Activated naive CD4-positive, alpha-beta T cell treated with anti-CD3 and anti-CD28 coated beads, Interleukin-2, amount 50 U/mL, for 72 hours (primary cell): Measurements from ENCODE around the gene SLC12A6. TPM values are rescaled to one million over a fixed set of nuclear protein-coding genes. Genes with fewer than 3 reads are reported as not detected.
"Not testable (repeated sequence)": the region's sequence is repeated elsewhere in the genome, so short reads cannot be mapped to it uniquely, and the experiment has no call there.

Source experiments
- ATAC-seq, 2 donors: fragments of 150-1000 bp; cut with Tn5 transposase; 2 replicates each; pipeline ENCODE4 v1.10.0; 2021; ENCODE audit warnings: mild to moderate bottlenecking in 2 of 2, moderate library complexity in 2 of 2
- DNase-seq, 2 donors: peaks; one replicate each; pipeline ENCODE4 v3.0.0; 2021 to 2022; ENCODE audit warnings: low spot score in 2 of 2
- H3K27ac Mint-ChIP-seq, 2 donors: one replicate each; pipeline ENCODE4 v1.8.0; 2022; ENCODE audit warnings: mild to moderate bottlenecking in 2 of 2, mixed read lengths in 2 of 2
- H3K36me3 Mint-ChIP-seq, 2 donors: one replicate each; pipeline ENCODE4 v1.8.0; 2022; ENCODE audit warnings: mixed read lengths in 2 of 2
- H3K9me3 Mint-ChIP-seq, 2 donors: one replicate each; pipeline ENCODE4 v1.8.0; 2022; ENCODE audit warnings: mixed read lengths in 2 of 2
- total RNA-seq, 2 donors: library from RNA; stranded (reverse); gene quantifications; one replicate each; pipeline ENCODE4 v1.2.3, GENCODE V29; 2022

SLC12A6 gene
- total RNA-seq: 10 to 100 TPM; 29.9 to 45.1 TPM

DNA sequence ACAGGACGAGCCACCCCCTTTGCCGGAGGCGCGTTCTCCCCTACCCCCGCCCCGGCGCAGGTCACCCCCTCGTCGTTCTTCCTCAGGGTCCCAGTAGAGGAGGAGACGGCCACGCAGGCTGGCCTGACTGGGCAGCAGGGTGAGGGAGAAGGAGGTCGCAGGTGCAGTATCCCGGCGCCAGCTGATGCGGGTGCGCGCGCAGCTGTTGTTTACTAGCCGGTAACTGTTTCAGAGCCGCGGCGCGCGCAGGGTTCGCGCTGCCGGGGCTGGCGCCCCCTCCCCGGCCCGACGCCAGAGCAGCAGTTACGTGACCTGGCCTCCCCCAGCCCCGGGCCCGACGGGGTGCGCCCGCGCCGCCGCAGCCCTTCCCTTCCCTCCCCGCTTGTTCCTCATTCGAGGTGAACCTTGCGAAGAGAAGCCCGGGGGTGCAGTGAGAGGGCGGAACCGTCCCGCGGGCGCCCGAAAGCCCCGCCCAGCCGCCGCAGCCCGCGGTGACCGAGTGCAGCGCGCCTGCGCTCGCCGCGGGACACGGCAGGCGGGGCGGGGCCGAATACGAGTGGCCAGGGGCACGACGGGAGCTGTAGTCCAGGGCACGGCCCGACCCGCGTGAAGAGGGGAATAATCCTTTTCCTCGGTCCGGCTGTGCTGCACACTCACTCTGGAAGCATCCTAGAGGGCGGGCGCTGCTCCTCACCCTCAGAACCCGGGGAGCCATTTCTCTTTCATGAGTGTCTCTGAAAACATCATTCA is at the start of gene SLC12A6:
TSS of gene SLC12A6 (minus strand) at position 225 of the 750 bp plus-strand sequence. CDS start 1,101 bp downstream, outside the sequence.
- peak within 1 kb of the TSS; percentile 94 to 98 for H3K27ac Mint-ChIP-seq
- ATAC-seq: peak; percentile 81 to 82
- peaks cover 20 to 28% of the 10 kb centered on the region in 2 donors for H3K36me3 Mint-ChIP-seq
- no peaks in the 10 kb centered on the region for H3K9me3 Mint-ChIP-seq
- peak; percentile 91 to 92 for DNase-seq

DNA sequence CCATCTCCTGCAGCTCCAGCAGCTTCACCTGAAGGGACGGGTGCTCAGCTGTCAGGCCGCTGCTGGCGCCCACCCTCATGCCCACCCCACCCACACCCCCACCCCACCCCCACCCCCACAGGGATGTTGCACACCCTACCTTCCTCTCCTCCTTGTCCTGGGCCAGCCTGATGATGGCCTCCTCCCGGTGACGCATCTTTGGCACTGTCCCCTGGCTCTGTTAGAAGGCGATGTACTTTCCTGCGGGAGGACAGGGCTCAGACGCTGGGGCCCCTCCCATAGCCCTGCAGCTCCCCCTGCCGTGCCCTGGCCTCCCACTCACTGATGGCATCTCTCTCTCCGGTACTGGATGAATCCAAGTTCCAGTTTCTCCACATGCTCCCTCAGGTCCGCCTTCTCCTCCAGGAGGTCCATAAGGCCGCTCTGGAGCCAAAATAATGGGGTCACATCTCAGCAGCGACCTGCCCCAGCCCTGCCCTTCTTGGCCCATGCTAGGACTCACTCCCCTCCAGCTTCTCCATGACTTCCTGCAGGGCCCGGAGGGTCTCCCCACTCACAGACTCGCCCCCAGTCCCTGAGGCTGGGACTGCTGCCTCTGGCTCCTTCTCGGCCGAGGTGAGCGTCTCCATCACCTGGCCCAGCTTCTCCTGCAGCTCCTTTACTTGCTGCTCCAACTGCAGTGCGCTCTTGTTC is 44.4 kb upstream of the SLC12A6 start:
- not testable (repeated sequence) for ATAC-seq, H3K27ac Mint-ChIP-seq, H3K36me3 Mint-ChIP-seq, DNase-seq, H3K9me3 Mint-ChIP-seq

DNA sequence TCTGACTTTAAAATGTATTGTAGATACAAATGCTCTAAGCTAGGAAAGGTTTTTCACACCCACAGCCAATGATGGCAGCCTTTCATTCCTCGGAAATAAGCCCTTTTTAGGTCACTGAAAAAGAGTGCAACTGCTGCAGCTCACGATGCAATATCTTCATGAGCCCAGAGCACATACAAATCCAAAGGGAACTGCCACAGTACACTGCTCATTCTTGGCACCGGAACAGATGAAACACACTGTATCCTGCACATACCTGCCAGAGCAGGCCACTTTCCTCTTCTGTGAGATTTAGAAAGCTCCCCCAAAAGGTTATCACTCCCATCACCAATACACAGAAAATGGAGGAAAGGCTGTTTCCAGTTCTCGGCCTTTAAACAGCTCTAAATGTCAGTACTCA is 42.9 kb upstream of the SLC12A6 start:
- ATAC-seq, DNase-seq, H3K36me3 Mint-ChIP-seq, H3K9me3 Mint-ChIP-seq, H3K27ac Mint-ChIP-seq: not testable (repeated sequence)

DNA sequence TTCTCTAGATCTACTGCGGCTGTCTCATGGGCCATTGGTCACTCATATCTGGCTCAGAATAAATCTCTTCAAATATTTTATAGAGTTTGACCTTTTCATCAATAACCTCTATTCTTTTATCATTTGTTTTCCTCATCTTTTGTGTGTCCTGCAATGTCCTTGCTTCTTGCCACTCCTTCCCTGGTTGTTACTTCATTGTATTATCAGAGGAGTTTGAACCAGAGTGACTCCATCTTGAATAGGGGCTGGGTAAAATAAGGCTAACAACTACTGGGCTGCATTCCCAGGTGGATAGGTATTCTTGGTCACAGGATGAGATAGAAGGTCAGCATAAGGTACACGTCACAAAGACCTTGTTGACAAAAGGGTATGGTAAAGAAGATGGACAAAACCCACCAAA is 39.3 kb upstream of the SLC12A6 start:
- no peaks in the 10 kb centered on the region for H3K9me3 Mint-ChIP-seq
- H3K36me3 Mint-ChIP-seq: no peaks in the 10 kb centered on the region
- no peak overlapping the region for H3K27ac Mint-ChIP-seq
- DNase-seq (no peak), ATAC-seq (no peak)

DNA sequence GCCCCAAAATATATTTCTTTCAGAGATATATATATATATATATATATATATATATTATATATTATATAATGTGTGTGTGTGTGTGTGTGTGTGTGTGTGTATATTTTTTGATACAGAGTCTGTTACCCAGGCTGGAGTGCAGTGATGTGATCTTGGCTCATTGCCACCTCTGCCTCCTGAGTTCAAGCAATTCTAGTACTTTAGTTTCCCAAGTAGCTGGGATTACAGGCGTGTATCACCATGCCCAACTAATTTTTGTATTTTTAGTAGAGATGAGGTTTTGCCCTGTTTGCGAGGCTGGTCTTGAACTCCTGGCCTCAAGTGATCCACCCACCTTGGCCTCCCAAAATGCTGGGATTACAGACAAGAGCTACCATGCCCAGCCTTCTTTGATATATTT is 38.0 kb upstream of the SLC12A6 start:
- not testable (repeated sequence) for ATAC-seq, H3K36me3 Mint-ChIP-seq, H3K9me3 Mint-ChIP-seq, DNase-seq, H3K27ac Mint-ChIP-seq

DNA sequence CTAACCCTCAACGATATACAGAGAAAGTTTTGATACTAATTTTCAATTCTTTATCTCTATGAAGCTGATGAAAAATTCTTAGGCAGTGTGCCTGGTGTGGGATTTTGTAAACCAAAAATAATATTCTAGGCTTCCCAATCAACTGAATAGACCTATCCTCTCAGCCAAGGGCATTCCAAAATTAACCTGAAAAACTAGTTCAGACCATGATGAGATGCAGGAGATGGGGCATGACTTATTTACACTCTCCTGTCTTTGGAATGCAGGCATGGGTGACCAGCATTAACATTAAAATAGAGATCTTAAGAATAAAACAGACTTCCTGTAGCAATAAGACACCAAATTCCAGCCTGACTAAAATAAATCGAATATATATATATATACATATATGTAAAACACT is 37.2 kb upstream of the SLC12A6 start:
- Mint-ChIP-seq H3K9me3 (no peaks in the 10 kb centered on the region), H3K27ac (no peak overlapping the region), H3K36me3 (no peaks in the 10 kb centered on the region)
- DNase-seq (no peak), ATAC-seq (no peak)

DNA sequence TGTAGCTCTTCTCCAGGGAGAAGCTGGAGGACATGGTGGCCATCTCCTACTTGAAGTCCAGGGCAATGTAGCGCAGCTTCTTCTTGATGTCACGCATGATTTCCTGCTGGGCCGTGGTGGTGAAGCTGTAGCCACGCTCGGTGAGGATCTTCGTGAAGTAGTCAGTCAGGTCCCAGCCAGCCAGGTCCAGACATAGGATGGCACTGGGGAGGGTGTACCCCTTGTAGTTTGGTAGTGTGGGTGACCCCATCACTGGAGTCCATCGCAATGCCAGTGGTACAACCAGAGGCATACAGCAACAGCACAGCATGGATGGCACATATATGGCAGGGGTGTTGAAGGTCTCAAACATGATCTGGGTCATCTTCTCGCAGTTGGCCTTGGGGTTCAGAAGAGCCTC is 36.4 kb upstream of the SLC12A6 start:
- no peak for ATAC-seq

DNA sequence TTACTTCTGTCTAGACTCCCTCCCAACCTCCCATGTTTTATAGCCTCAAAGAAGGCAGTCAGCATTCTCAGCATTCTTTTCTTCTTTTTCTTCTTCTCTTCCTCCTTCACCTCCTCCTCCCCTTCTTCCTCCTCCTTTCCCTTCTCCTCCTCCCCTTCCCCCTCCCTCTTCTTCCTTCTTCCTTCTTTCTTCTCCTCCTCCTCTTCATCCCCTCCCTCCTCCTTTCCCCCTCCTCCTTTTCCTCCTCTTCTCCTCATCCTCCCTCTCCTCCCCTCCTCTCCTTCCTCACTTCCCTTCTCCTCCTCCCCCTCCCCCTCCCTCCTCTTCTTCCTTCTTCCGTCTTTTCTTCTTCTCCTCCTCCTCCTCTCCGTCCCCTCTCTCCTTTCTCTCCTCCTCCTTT is 33.1 kb upstream of the SLC12A6 start:
- Mint-ChIP-seq H3K27ac (peak overlapping the region in 1 of 2 donors; percentile 18), H3K36me3 (peaks cover 0 to 7% of the 10 kb centered on the region in 2 donors), H3K9me3 (no peaks in the 10 kb centered on the region)
- no peak for ATAC-seq
- no peak for DNase-seq

More for the DNA sequence above, 36.4 kb upstream of the SLC12A6 start:
- no peaks in the 10 kb centered on the region for H3K36me3 Mint-ChIP-seq
- H3K27ac Mint-ChIP-seq: peak overlapping the region in 1 of 2 donors; percentile 0
- no peaks in the 10 kb centered on the region for H3K9me3 Mint-ChIP-seq
- no peak for DNase-seq

DNA sequence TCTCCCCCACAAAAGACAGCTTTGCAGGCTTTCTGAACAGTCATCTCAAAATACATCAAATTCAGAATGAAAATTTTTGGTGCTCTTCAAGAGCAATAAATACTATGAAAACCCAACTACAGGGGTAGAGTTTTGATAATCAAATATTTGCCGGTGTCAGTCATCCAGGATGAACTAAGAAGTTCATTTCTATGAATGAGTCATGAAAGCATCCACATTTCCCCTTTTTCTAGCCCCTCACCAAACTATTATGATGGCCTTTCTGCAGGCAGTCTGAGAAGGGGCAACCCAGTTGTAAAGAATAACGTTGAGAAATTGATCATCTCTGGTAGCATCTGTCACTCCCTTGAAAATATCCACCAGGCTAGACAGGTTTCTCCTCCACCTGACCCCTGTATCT is 32.5 kb upstream of the SLC12A6 start:
- peaks cover 0 to 7% of the 10 kb centered on the region in 2 donors for H3K36me3 Mint-ChIP-seq
- DNase-seq (no peak), ATAC-seq (no peak)
- H3K9me3 Mint-ChIP-seq: no peaks in the 10 kb centered on the region
- H3K27ac Mint-ChIP-seq: peak overlapping the region in 1 of 2 donors; percentile 18

DNA sequence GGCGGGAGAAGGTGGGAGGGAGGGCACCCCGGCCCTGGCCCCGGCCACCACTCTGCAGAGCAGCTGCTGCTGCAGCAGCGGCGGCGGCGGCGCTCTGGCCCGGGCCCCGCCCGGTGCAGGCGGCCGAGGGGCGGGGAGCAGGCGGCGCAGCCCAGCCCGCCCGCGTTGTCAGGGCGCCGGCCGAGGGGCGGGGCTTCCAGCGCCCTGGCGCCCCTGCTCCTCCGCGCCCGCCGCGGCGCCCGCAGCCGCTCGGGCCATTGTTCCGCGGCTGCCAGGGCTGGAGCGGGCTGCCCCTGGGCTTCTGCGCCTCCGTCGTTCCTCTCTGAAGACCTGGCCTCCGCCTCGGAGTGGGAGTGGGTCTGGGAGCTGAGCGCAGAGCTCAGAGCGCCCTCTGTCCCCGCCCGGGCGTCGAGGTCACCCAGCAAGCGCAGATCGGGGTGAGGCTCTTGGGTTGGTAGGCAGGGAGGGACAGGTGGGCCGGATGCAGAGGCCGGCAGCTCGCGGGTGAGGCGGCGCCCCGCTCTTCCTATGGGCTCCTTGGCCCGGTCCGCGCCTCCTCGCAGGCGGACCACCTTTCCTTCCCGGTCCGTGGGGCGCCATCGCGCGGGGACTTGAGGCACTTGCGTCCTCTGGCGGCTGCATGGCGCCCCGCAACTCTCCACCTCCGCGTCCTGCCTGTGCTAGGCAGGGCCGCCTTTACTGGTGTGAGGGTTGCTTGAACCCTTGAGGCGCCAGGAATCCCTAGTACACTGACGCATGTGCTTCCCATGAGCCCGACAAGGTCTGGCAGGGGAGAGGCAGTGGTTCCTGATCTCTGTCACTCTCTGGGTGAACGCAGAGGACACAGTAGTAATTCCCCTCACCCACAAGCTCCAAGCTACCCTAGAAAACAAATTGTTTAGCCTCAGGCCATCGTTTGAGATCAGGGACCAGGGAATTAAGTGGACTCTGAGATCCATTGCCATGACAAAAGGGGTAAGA is 29.8 kb upstream of the SLC12A6 start, which contains the start of gene LPCAT4:
TSS of gene LPCAT4 (minus strand) at position 96 of the 981 bp plus-strand sequence. CDS start 96 bp downstream, outside the sequence.
- peaks cover 7 to 8% of the 10 kb centered on the region in 2 donors for H3K36me3 Mint-ChIP-seq
- peak; percentile 90 to 91 for ATAC-seq
- peak within 1 kb of the TSS; percentile 94 to 95 for H3K27ac Mint-ChIP-seq
- H3K9me3 Mint-ChIP-seq: no peaks in the 10 kb centered on the region
- peak; percentile 86 to 88 for DNase-seq

DNA sequence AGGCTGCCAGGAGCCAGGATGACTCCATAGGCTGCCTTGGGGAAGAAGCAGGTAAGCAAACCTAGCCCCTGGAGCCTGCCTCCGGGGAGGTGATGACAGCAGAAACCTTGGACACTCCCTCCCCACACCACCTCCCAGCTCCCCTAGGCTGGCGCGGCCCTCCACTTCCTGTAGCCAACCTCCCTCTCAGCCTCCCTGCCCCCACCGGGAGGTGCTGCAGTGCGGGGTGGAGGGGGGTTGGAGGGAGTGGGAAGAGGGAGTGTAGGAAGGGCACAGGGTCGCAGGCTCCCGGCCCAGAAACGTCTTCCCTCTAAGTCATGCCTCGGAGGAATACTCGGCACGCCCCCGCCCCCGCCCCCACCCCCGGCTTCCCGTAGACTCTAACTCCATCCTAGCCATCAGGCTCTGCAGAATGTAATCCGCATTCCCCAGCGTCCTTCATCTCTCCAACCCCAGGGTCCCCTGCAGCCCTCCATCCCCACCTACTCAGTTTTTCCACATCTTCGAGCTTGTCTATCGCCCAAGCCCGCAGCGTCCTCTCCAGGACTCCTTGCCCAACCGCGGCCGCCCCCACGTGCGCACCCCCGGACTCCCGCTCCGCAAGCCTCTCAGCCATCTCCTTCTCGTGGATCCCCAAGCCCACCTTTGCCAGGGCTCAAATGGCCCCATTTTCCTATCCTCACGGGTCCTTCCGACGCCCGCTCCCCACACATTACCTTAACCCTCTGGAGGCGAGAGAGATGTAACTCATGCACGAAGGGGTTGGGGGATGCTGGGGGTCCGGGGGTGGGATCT is 28.9 kb upstream of the SLC12A6 start:
- ATAC-seq: peak in 1 of 2 donors; percentile 28
- DNase-seq: peak; percentile 50 to 64
- no peaks in the 10 kb centered on the region for H3K9me3 Mint-ChIP-seq
- H3K27ac Mint-ChIP-seq: peak overlapping the region; percentile 94 to 95
- H3K36me3 Mint-ChIP-seq: peaks cover 7 to 13% of the 10 kb centered on the region in 2 donors

DNA sequence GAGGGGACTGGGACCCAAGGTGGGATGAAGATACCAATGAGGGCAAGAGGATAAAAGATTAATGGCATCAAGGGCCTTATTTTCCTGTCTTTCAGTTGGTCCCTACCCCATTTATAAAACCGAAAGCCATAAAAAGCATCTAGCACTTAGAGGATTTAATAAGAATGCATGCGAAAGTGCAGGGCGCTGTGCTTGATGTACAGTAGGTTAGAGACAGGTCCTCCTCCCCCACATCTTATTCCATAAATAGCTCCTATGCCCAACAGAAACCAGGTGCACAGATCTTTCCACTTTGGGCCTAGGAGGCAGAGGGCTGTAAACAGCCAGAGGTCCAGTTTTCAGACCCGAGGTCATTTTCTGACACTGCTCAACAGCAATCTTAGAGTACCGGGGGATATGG is 28.3 kb upstream of the SLC12A6 start:
- Mint-ChIP-seq H3K9me3 (no peaks in the 10 kb centered on the region), H3K27ac (peak overlapping the region; percentile 41 to 95), H3K36me3 (peaks cover 7 to 13% of the 10 kb centered on the region in 2 donors)
- ATAC-seq (no peak), DNase-seq (no peak)

DNA sequence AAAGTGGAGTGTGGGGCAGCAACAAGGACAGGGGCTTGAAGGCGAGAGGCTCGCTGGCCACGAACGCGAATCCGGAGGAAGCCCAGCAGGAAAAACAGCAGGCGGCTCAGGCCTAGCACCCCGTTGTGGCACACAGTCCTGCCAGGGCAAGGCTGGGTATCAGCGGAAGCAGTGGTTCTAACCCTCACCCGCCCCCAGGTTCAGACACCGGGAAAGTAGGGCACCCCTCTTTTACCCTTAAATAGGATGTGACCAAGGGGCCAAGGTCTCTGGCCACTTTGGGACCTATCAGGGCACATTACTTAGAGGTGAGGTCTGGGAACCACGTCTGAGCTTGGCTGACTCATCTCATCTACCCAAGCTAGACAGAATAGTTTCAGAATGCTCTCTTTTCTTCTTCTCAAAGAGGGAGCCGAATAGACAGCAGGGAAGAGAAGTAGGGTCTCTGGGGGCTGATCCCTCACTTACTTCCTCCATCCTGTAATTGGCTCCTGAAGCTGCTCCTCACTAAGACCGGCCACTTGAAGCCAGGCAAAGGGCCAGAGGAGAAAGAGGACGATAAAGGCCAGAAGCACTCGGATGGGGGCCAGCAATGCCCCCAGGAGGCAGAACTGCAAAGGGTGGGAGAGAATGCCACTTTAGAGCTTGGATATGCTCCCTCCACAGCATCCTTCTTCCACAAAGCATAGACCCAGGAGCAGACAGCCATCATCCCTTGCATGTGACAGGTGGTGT is 27.7 kb upstream of the SLC12A6 start:
- peak overlapping the region in 1 of 2 donors; percentile 95 for H3K27ac Mint-ChIP-seq
- ATAC-seq: no peak
- no peaks in the 10 kb centered on the region for H3K9me3 Mint-ChIP-seq
- no peak for DNase-seq
- peaks cover 7 to 13% of the 10 kb centered on the region in 2 donors for H3K36me3 Mint-ChIP-seq

DNA sequence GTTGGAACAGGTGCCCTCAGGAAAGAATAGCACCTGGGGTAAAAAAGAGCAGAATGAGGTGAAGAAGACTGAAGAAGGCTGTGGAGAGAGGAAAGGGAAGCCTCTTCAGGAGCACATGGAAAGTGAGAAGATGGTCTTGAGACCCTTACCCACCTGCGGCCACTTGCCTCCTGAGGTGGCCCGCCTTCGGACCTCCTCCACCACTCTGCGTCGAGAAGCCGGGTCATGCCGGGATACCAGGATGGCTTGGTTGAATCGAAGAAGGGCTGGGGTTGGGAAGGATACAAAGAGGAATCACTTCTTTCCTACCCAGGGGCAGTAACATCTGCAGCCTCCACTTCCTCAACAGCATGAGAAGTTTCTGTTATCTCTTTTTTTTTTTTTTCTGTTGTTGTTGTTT is 26.5 kb upstream of the SLC12A6 start:
- no peak overlapping the region for H3K27ac Mint-ChIP-seq
- H3K36me3 Mint-ChIP-seq: peaks cover 7 to 13% of the 10 kb centered on the region in 2 donors
- DNase-seq (no peak), ATAC-seq (no peak)
- no peaks in the 10 kb centered on the region for H3K9me3 Mint-ChIP-seq
